HCT116 (cell line): ENCODE results near the gene MCTP2. TPM values are rescaled to one million over a fixed set of nuclear protein-coding genes. Genes with fewer than 3 reads are reported as not detected.

Source experiments
- ATAC-seq: fragments of 200-7000 bp; cut with Tn5 transposase; 2 replicates; pipeline ENCODE4 v1.9.1; 2020; ENCODE audit warnings: mild to moderate bottlenecking, moderate library complexity
- BruUV-seq: library from RNA; stranded (reverse); fragments of 400-500 nt; replicated peaks from 2 replicates; lab custom pipeline; 2021; lab: Mats Ljungman, UMichigan
- CTCF ChIA-PET: fragments of 300-600 bp; sonication (Branson Sonifier 250); formaldehyde crosslinking; loops from one replicate; lab custom pipeline; 2021; ENCODE audit warnings: antibody characterized with exemption; lab: Charles Lee
- POLR2A ChIA-PET: fragments of 300-600, 350-600 bp; sonication (Branson Sonifier 250); formaldehyde crosslinking; loops from one replicate; lab custom pipeline; 2021; ENCODE audit warnings: antibody characterized with exemption; lab: Charles Lee
- RAD21 ChIA-PET, 2 experiments: fragments of 300-600 bp; sonication (Branson Sonifier 250); formaldehyde crosslinking; loops; one replicate each; lab custom pipeline; 2023; ENCODE audit warnings: low total read pairs in 2 of 2; ENCODE audit not compliant: uncharacterized antibody in 2 of 2, unreplicated experiment in 2 of 2, low non-redundant PET in 1 of 2; lab: Charles Lee
- DNase-seq: peaks from one replicate; pipeline ENCODE4 v3.0.0-alpha.2; 2010; ENCODE audit warnings: low read depth, low spot score
- H2AFZ ChIP-seq: fragments of 200-600 bp; shearing (Covaris generic), sonication (generic); 2 replicates; pipeline ENCODE4 v1.6.1; 2017; ENCODE audit warnings: low read depth, mixed run types, mixed read lengths, antibody characterized with exemption, low read length; ENCODE audit not compliant: poor library complexity, severe bottlenecking
- H3K27ac ChIP-seq: 2 replicates; pipeline ENCODE4 v1.5.1; 2012; ENCODE audit warnings: low read depth, low read length
- H3K27me3 ChIP-seq: fragments of 200-600 bp; sonication (generic); 2 replicates; pipeline ENCODE4 v1.6.1; 2016; ENCODE audit warnings: mixed run types, low read length, mixed read lengths; ENCODE audit not compliant: insufficient read depth
- H3K36me3 ChIP-seq, 2 experiments: fragments of 200-500 bp in 1 of 2; fragments of 200-600 bp in 1 of 2; sonication (Bioruptor generic) in 1 of 2; sonication (generic) in 1 of 2; 2 replicates each; pipeline versions ENCODE4 v1.5.1 to v1.6.1; 2014 to 2016; ENCODE audit warnings: low read length in 2 of 2, inconsistent platforms in 1 of 2, mixed read lengths in 1 of 2, mixed run types in 1 of 2; ENCODE audit not compliant: insufficient read depth in 2 of 2, control insufficient read depth in 1 of 2
- H3K4me1 ChIP-seq, 2 experiments: fragments of 200-600 bp in 1 of 2; sonication (generic) in 1 of 2; 2 replicates each; pipeline versions ENCODE4 v1.5.1 to v1.6.1; 2012 to 2017; ENCODE audit warnings: low read length in 2 of 2, inconsistent platforms in 1 of 2, mild to moderate bottlenecking in 1 of 2, mixed read lengths in 1 of 2, mixed run types in 1 of 2, moderate library complexity in 1 of 2; ENCODE audit not compliant: insufficient read depth in 2 of 2, control insufficient read depth in 1 of 2
- H3K4me2 ChIP-seq: fragments of 200-600 bp; sonication (generic); 2 replicates; pipeline ENCODE4 v1.6.1; 2017; ENCODE audit warnings: mixed run types, low read length, mixed read lengths
- H3K4me3 ChIP-seq, 2 experiments: fragments of 200-600 bp in 1 of 2; sonication (generic) in 1 of 2; replicated peaks in 1 of 2; 2 replicates each; pipeline ENCODE4 v1.5.1; 2011 to 2016; ENCODE audit warnings: low read length in 2 of 2, control low read depth in 1 of 2, low read depth in 1 of 2, mild to moderate bottlenecking in 1 of 2, mixed read lengths in 1 of 2, mixed run types in 1 of 2
- H3K79me2 ChIP-seq: fragments of 200-600 bp; sonication (generic); 2 replicates; pipeline ENCODE4 v1.6.1; 2017; ENCODE audit warnings: mild to moderate bottlenecking, mixed run types, low read length, moderate library complexity, mixed read lengths; ENCODE audit not compliant: insufficient read depth
- H3K9ac ChIP-seq: fragments of 200-600 bp; sonication (generic); 2 replicates; pipeline ENCODE4 v1.6.1; 2016; ENCODE audit warnings: low read length, mixed read lengths
- H3K9me2 ChIP-seq: fragments of 200-600 bp; sonication (generic), shearing (Covaris generic); 2 replicates; pipeline ENCODE4 v1.6.1; 2017; ENCODE audit warnings: mixed run types, mild to moderate bottlenecking, moderate library complexity; ENCODE audit not compliant: insufficient read depth
- H3K9me3 ChIP-seq, 2 experiments: fragments of 200-500 bp in 1 of 2; fragments of 200-600 bp in 1 of 2; sonication (Bioruptor generic) in 1 of 2; sonication (generic) in 1 of 2; 2 replicates each; pipeline ENCODE4 v1.6.1; 2014 to 2017; ENCODE audit warnings: low read length in 2 of 2, mixed read lengths in 2 of 2, inconsistent platforms in 1 of 2, low read depth in 1 of 2, mild to moderate bottlenecking in 1 of 2, mixed run types in 1 of 2, moderate library complexity in 1 of 2; ENCODE audit not compliant: control insufficient read depth in 1 of 2, insufficient read depth in 1 of 2
- H4K20me1 ChIP-seq: fragments of 200-600 bp; sonication (generic), shearing (Covaris generic); 2 replicates; pipeline ENCODE4 v1.6.1; 2017; ENCODE audit warnings: mixed run types, mild to moderate bottlenecking, moderate library complexity; ENCODE audit not compliant: insufficient read depth
- ATF3 ChIP-seq: IDR thresholded peaks from 2 replicates; pipeline ENCODE4 v1.6.1; 2012
- CTCF ChIP-seq, 3 experiments: fragments of 200-600 bp in 1 of 3; sonication (generic) in 1 of 3; IDR thresholded peaks in 2 of 3; conservative IDR thresholded peaks in 1 of 3; 2 replicates each; pipeline ENCODE4 v1.5.1; 2012 to 2017; ENCODE audit warnings: low read depth in 2 of 3, low read length in 2 of 3, antibody characterized with exemption in 1 of 3, borderline replicate concordance in 1 of 3, control low read depth in 1 of 3, mild to moderate bottlenecking in 1 of 3, mixed read lengths in 1 of 3, mixed run types in 1 of 3, moderate library complexity in 1 of 3; ENCODE audit not compliant: insufficient read depth in 1 of 3
- EGR1 ChIP-seq: IDR thresholded peaks from 2 replicates; pipeline ENCODE4 v1.6.1; 2012; ENCODE audit warnings: low read depth
- POLR2AphosphoS5 ChIP-seq: IDR thresholded peaks from 2 replicates; pipeline ENCODE4 v1.6.1; 2011; ENCODE audit warnings: mild to moderate bottlenecking, low read depth, low read length, moderate library complexity
- RAD21 ChIP-seq: IDR thresholded peaks from 2 replicates; pipeline ENCODE4 v1.6.1; 2012; ENCODE audit warnings: low read depth, mild to moderate bottlenecking
- ZBTB33 ChIP-seq: IDR thresholded peaks from 2 replicates; pipeline ENCODE4 v1.6.1; 2011; ENCODE audit warnings: mild to moderate bottlenecking, low read length, moderate library complexity; ENCODE audit not compliant: insufficient replicate concordance; ENCODE audit errors: extremely low read depth
- intact Hi-C: fragments of 100-400 bp; cut with micrococcal nuclease; formaldehyde crosslinking; loops from 2 replicates; pipeline ENCODE4 v1.10.0; 2022
- total RNA-seq: library from RNA; stranded (reverse); gene quantifications from one replicate; pipeline ENCODE4 v1.2.1, GENCODE V29; 2021; ENCODE audit not compliant: unreplicated experiment

The MCTP2 gene
- total RNA-seq, 1 experiment from 2014 or later, result 12.9 TPM

GRCh38 chr15:94314639-94315038 is 83.3 kb downstream of the MCTP2 start:
- Histone ChIP-seq H4K20me1 (no peaks in the 10 kb centered on the region; the same call in 1 of the 2 replicates), H3K9me3 (no peaks in the 10 kb centered on the region), H3K27ac (no peak overlapping the region), H3K79me2 (no peaks in the 10 kb centered on the region), H2AFZ (no peak overlapping the region), H3K4me1 (no peaks in the 10 kb centered on the region), H3K36me3 (no peaks in the 10 kb centered on the region), H3K4me2 (no peak overlapping the region), H3K27me3 (no peaks in the 10 kb centered on the region), H3K9ac (no peak overlapping the region), H3K4me3 (no peak overlapping the region), H3K9me2 (no peaks in the 10 kb centered on the region)
- ChIA-PET POLR2A (no interaction called here), RAD21 (no interaction called here), CTCF (no interaction called here)
- TF ChIP-seq ATF3 (no peak), EGR1 (no peak), ZBTB33 (no peak), RAD21 (no peak), POLR2AphosphoS5 (no peak), CTCF (IDR thresholded peaks at IDR 0.05 in 2 of 3, conservative IDR thresholded peaks at IDR 0.05 in 1 of 3; ENCODE audit: borderline replicate concordance in 1 of 3, insufficient read depth in 1 of 3, low read depth in 2 of 3, low read length in 2 of 3) (no peak)
- ATAC-seq (no peak), DNase-seq (no peak)
- BruUV-seq, result no TSS peak
- intact Hi-C loops, result no loop called here
